Measurements from ENCODE around the gene C1QTNF12.

C1QTNF12 gene

DNA sequence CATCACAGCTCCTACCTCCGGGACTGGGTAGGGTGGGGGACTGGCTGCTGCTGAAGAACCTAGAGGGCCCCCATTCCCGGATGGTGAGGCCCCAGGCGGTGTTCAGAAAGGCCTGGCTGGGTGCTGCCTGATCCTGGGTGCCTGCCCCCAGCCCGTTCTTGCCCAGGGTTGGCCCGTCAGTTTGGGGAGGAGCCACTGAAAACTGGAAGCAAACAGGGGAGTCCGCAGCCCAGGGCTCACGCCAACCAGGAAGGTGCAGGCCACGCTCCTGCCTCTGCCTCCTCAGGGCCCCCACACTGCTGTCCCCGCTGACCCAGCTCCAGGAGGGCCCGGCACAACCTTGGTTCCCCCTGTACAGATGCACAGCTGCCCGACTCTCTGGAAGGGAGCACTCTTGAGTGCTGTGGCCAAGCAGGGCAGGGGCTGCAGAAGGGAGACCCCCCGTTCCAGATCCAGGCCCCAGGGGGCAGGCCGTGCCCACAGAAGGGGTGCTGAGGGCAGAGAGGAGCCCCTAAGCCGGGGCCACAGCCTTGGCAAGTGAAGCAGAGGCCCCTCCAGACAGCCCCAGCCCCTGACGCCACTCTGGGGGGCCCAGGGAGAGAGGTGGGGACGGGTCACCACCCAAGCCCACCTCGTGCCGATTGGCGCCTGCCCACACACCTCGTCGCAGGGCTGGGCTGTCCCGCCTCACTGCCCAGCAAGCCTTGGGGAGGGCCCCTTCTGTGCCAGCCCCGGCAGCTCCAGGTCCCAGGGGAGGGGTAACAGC lies 5.5 kb downstream of the C1QTNF12 start:
- DNase-seq (ENCODE audit: low read depth) = no peak

DNA sequence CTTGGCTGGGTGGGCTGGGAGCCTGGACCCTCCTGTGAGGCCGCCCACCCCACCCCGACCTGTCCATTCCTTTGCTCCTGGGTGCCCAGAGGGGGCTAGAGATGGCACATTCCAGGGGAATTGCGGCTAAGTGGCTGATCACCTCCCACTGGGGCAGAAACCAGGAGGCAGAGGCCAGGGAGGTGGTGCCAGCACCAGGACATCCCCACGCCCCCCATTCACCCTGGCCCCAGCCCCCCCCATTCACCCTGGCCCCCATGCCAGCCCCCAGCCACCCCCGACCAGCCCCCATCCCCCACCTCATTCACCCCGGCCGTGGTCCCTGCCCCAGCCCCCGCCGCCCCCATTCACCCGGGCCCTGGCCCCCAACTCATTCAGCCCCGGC lies 6.2 kb downstream of the C1QTNF12 start:
- DNase-seq (ENCODE audit: low read depth) = no peak

DNA sequence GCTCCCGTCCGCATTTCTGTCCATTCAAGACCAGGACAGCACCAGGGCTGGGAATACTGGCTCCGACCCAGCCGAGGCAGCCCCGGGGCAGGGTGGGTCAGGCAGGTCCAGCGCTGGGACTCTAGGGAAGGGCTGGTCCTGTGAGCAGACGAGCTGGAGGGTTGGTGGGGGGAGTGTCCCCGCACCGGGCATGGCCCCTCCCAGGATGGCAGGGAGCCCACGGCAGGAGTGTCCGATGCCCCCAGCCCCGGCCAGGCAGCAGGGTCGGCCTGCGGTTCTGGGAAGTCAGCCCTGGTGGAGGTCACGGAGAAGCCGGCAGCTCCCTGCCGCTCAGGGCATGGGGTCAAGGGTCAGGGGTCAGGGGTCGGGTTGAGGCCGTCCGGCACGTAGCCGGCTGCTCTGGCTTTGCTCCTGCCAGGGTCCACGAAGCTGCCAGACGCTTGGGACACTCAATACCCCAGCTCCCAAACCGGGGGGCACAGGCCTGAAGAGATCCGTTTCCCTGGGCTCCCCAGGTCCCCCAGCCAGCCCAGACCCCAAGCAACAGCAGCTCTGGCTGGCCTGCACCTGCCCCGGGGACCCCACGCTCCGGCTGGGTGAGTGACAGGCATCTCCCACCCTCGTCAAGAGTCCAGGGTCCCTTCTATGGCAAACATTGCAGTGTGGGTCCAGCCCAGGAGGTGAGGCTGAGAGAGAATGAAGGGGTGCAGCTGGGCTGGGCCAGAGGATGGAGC lies 6.7 kb downstream of the C1QTNF12 start:
- DNase-seq (ENCODE audit: low read depth) = no peak

DNA sequence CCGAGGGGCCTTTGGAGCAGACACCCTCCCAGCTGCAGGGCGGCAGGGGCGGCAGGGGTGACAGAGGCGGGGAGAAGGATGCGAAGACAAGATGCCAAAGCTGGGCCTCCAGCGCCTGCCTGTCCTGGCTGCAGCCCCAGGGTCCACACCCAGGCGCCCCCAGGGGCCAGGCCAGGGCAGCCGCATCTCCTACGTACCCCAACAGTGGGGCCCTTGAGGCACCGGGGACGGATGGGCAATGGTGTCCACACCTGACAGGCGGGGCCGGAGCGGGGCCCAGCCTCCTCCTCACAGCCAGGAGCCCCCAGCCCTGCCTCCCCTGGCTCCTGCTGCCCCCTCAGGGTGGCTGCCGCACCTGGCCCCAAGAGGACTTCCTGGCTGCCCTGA lies 7.3 kb downstream of the C1QTNF12 start:
- DNase-seq (ENCODE audit: low read depth) = no peak

DNA sequence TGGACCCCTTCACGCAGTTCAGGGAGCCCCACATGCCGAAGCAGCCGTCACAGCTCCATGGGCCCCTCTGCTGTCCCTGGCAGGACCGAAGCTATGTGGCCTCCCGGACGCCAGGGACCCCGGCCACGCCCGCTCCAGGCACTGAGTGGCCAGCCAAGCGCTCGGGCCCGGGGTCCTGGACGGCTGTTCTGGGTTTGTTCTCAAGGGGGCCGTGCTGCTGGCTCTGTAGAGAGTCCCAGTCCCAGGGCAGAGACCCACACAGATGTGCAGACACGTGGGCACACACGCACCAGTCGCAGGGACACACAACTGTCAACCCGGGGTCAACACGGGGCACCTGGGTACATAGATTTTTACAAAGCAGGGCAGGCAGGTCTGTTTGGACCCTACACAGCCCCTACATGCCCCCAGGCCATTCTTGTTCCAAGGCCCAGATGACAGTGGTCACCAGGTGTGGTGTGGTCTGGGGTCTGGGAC lies 7.8 kb downstream of the C1QTNF12 start:
- no peak for DNase-seq (ENCODE audit: low read depth)

DNA sequence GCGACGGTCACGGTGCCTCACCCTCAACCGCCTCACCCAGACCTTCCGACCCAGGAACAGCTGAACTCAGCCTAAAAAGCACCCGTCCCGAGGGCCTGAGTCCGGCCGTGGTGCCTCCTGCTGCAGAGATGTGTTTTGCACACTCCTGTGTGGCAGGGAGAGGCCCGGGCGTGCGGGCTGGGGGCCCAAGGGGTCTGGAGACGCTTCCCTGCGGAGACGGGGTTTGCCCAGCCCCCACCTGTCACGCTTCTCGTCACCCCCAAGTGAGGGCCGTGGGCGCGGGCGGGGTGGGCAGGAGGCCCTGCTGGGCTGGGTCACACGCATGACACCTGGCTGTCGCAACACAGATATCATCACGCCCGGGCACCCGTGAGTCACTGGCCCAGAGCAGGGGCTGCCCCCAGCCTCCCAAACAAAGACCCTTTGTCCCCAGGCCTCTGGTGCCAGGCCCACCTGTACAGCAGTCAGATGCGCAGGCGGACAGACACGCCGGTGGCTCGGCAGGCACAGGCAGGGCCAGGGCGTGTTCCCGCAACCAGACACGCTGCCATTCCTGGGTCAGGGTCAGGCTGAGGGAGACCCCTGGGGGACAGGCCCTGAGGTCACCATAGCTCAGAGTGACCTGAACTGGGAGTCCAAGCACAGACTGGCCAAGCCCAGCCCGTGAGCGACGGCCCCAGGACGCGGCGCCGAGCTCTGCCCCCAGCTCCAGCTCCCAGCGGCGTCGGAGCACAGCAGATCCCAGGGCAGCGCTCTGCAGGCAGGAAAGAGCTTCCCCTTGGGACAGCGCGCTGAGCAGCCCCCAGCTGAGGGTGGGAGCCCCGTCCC lies 8.4 kb downstream of the C1QTNF12 start:
- no peak for DNase-seq (ENCODE audit: low read depth)

DNA sequence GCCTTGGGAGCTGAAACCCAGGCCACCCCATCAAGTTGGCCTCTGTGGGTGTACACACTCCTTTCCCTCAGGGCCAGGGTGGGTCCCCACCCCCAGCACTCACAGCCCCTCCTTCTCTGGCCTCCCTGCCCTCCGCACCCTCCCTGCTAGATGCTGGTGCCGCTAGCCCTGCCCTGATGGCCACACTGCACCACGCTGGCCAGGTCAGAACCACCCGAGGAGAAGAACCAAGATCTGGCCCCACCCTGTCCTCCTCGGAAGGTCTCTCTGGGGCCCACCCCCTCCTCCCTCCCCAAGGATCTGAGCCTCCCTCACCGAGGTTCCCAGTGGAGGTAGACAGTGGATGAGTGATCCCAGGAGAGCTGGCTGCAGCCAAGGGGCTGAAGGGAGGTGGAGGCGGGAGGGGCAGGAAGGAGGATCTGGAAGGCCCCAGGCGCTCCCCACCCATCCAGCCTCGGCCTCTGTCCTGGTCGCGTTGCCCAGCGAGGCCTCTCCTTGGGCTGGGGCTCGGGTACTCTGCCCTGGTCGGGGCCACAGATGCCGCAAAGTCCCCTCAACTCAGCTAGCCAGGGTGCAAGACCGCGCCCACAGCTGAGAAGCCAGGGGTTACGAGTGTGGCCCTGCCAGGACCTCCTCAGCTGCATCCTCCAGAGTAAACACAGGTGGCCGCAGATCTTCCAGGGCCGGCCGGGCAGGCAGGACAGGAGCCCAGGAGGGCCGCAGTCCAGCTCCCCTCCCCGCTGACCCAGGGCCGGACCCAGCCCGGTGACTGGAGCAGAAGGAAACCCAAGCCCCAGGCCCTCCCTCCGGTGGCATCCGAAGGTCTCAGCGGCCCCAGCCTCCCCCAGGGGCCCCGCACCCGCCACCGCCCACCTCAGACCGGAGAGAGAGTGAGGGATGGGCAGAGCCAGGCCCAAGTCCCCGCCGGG lies 9.3 kb downstream of the C1QTNF12 start:
- DNase-seq (ENCODE audit: low read depth) = no peak

DNA sequence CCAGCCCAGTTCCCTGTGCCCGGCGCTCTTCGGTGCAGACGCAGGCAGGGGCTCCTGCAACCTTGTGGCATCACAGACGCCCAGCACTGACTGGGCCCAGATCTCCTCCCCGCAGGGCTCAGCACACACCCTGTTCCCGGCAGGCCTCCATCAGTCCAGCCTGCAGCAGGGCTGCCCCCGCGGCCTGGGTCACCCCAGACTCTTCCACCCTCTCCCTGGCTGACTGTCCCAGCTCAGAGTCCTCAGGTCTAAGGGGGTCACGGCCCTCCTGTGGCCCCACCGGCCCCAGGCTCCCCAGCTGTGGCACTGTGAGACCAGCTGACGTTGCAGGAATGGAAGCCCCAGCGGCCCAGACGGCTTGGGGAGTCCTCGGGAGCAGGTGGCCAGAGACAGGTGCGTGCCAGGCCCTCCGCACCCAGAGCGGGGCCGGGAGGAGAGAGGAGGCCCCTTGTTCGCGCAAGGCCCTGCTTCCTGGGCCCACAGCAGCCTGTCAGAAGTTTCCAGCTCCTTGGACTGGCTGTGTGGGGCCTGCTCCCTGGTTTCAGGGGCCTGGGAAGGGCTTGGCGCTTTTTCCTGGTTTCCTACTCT lies 10.3 kb downstream of the C1QTNF12 start:
- no peak for DNase-seq (ENCODE audit: low read depth)

DNA sequence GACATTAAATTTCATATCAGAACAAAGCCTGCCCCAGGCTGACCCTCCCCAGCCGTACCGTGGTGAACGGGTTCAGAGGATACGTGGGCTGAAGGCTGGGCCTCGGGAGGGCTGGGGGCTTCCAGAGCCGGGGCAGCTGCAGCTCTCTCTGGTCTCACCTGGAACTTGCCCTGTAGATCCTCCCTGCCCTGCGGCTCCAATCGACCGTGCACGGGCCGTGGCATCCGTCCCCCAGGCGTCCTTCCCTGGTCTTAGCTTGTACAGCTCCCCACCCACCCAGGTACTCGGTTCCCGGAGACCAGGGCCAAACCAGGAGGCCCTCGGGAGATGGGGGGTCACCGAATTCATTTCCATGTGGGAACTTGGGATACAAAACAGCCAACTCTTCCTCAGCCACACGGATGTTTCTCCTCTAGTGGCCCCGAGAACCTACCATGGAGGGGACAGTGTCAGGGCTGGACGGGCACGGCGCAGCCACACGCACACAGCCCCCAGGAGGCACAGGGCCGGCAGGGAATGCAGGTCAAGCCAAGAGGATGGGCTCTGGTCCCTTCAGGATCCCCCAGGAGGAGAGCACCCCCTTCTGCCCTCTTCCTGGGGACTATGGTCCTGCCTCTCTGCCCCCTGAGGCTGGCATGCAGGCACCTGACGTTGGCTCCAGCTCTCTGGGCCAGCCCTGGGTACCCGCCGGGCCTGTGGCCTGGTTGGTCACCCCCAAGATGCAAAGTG lies 11.3 kb downstream of the C1QTNF12 start:
- DNase-seq (ENCODE audit: low read depth) = no peak

DNA sequence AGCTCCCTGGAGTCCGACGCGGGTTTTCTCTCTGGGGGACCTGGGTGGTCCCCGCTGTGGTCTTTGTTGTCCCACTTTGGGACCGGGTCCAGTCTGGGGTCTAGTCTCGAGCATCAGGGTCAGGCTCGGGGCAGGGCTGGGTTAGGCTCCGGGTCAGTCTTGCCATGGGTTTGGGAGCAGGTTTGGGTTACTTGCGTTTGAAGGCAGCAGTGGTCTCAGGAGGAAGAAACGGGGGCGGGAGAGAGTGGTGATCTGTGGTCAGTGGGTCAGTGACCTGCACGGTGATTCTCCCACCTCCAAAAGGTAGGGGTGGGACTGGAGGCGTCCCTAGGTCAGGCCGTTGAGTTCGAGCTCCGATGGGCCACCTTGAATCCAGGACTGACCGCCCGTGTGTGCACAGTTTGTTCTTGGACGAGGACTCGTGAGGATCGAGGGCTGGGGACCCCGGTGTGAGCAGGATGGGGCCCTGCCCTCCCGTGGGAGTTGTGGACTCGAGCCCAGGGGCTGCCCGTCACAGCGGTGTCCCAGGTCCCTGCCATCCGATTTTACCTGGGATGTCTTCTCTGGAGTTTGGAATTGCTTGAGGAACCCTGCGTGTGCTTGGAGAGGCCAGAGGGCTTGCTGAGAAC lies 12.2 kb downstream of the C1QTNF12 start:
- no peak for DNase-seq (ENCODE audit: low read depth)

DNA sequence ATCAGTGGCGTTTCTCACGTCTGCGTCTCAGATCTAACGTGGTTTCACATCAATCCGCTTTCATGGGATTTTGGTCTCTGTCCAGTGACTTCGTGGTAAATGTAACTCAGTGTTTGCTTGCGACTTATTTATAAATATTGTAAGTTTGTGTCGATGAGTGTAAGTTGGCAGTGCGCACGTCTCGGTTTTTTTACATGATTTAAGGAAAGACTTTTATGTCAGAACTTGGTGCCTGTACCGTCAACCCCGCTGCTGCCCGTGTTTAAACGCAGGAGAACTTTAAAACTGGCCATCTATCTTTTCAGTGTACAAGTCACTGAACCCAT lies 13.0 kb downstream of the C1QTNF12 start:
- no peak for DNase-seq (ENCODE audit: low read depth)

DNA sequence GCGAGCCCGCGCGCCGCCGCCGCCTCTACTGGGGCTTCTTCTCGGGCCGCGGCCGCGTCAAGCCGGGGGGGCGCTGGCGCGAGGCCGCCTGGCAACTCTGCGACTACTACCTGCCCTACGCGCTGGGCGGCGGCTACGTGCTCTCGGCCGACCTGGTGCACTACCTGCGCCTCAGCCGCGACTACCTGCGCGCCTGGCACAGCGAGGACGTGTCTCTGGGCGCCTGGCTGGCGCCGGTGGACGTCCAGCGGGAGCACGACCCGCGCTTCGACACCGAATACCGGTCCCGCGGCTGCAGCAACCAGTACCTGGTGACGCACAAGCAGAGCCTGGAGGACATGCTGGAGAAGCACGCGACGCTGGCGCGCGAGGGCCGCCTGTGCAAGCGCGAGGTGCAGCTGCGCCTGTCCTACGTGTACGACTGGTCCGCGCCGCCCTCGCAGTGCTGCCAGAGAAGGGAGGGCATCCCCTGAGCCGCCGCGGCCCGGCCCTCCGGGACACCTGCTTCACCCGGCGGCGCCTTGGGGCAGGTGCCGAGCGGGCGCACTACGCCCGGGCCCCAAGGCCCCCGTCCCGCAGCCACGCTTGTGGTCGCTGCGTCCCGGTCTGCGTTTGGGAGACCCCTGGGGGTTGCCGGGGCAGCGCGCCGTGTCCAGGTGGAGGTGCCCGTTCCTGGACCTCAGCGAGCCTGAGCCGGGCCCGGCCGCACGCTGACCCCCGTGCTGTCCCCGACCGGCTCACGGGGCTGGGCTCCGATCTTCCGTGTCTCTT lies 13.5 kb downstream of the C1QTNF12 start:
- no peak for DNase-seq (ENCODE audit: low read depth)

DNA sequence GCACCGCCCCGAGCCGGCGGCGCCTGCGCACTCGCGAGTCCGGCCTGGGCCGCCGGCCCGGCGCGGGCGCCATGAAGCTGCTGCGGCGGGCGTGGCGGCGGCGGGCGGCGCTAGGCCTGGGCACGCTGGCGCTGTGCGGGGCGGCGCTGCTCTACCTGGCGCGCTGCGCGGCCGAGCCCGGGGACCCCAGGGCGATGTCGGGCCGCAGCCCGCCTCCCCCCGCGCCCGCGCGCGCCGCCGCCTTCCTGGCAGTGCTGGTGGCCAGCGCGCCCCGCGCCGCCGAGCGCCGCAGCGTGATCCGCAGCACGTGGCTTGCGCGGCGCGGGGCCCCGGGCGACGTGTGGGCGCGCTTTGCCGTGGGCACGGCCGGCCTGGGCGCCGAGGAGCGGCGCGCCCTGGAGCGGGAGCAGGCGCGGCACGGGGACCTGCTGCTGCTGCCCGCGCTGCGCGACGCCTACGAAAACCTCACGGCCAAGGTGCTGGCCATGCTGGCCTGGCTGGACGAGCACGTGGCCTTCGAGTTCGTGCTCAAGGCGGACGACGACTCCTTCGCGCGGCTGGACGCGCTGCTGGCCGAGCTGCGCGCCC lies 14.2 kb downstream of the C1QTNF12 start, which contains the start of gene B3GALT6:
B3GALT6 (plus strand) TSS at position 30 of the 588 bp plus-strand sequence; CDS start at position 72, 42 bp downstream.
- DNase-seq (ENCODE audit: low read depth) = no peak

DNA sequence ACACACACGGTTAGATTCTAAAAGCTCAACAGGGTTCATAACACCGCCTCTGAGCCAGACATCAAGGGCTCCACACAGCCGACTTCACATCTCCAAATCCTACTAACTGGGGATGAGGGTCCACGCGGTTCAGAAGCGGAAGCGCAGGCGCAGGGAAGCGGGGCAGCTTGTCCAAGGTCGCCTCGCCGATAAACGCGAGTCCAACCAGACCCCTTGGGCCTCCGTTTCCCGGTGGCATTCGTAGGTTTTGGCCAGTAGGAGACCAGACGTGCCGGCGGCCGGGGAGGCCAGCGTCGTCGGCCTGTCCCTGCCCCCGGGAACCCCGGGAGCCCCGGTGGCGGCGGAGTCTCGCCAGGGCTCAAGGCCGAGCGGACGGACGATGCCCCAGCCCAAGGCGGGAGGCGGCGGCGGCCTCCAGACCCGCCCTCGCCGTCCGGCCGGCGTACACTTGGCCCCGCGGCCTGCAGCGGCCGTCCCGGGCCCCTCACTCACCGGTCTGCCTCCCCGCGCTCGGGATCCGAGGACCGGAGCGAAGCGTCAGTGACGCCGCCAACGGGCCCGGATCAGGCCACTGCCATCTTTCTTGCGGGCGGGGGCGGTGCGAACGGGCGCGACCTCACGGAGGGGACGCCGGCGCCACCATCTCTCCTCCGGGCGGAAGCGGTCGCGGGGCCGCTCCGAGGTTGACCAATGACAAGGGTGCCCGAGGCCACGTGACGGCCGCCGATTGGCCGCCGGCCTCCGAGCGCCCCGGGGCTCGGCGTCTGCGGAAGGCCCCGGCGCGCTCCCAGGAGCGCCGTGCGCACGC lies 14.9 kb downstream of the C1QTNF12 start, which contains the start of gene SDF4:
SDF4 (minus strand) TSS at position 602 of the 808 bp plus-strand sequence. CDS start 3,229 bp downstream, outside the sequence.
- DNase-seq (ENCODE audit: low read depth) = peak; percentile 93

DNA sequence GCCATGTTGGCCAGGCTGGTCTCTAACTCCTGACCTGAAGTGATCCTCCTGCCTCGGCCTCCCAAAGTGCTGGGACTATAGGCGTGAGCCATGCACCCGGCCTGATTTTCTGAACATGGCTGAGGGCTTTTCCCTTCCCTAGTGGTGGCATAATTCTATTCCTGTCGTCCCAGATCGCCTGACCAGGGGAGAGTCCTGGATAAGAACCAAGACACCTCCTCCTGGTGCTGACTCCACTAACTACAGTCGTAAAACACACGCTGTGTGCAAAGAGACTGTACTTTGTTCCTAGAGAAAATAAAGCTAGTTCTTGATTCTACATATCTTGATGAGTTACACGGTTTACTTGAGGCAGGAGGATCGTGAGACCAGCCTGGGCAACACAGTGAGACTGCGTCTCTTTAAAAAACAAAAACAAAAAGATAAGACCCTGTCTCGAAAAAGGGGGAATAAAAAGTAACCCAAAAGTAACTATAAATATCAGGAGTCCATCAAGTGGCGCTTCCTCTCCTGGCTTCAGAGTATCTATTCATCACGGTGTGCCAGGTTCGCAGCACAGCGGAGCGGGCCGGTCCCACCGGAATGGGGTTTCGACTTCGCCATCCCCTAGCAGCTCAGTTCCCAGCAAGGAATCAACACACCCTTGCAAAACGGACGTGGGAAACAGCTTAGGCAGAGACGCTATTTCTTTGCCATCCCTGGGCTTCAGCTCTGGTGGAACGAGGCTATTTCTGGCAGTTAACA lies 15.7 kb downstream of the C1QTNF12 start:
- DNase-seq (ENCODE audit: low read depth) = peak; percentile 36

DNA sequence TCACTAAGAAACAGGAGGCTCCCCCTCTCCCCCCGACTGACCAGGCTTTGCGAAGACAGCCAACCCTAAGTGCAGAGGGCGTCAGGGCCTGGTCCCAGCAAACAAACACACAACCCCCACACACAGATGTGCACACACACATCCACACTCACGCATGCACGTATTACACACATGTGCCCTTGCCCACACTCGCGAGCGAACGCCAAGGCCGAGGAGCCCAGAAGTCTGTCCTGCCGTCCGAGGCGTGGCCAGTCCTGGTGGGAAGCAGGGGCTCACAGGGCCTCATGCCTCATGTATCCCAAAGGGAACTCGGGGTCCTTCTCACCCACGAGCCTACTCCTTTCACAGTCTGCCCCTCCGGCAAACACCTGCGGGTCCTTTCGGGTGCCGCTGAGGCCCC lies 16.8 kb downstream of the C1QTNF12 start:
- DNase-seq (ENCODE audit: low read depth) = no peak
